ENCODE results near the gene DHODH. TPM values are rescaled to one million over a fixed set of nuclear protein-coding genes. Genes with fewer than 3 reads are reported as not detected.

DHODH gene
- total RNA-seq, 1 donor from 2014 or later: 13.1 TPM

- H3K36me3 Mint-ChIP-seq: peaks cover 17% of the 10 kb centered on the region
- TF ChIP-seq, protein P1, sequence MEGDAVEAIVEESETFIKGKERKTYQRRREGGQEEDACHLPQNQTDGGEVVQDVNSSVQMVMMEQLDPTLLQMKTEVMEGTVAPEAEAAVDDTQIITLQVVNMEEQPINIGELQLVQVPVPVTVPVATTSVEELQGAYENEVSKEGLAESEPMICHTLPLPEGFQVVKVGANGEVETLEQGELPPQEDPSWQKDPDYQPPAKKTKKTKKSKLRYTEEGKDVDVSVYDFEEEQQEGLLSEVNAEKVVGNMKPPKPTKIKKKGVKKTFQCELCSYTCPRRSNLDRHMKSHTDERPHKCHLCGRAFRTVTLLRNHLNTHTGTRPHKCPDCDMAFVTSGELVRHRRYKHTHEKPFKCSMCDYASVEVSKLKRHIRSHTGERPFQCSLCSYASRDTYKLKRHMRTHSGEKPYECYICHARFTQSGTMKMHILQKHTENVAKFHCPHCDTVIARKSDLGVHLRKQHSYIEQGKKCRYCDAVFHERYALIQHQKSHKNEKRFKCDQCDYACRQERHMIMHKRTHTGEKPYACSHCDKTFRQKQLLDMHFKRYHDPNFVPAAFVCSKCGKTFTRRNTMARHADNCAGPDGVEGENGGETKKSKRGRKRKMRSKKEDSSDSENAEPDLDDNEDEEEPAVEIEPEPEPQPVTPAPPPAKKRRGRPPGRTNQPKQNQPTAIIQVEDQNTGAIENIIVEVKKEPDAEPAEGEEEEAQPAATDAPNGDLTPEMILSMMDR (conservative IDR thresholded peaks at IDR 0.05): no peak
- no peak overlapping the region for H3K27ac Mint-ChIP-seq
- H3K4me3 Mint-ChIP-seq: no peak overlapping the region
- no peaks in the 10 kb centered on the region for H3K4me1 Mint-ChIP-seq (ENCODE audit: unreplicated experiment)
- DNase-seq (ENCODE audit: extremely low spot score, unreplicated experiment): no peak
- H3K27me3 Mint-ChIP-seq: no peaks in the 10 kb centered on the region
- H3K9me3 Mint-ChIP-seq: no peaks in the 10 kb centered on the region
Observed at GRCh38 chr16:72014675-72015074, 6.1 kb downstream of the DHODH start.

GRCh38 chr16:72015124-72015523 is 6.6 kb downstream of the DHODH start:
- H3K36me3 Mint-ChIP-seq: peaks cover 16% of the 10 kb centered on the region
- no peaks in the 10 kb centered on the region for H3K9me3 Mint-ChIP-seq
- no peaks in the 10 kb centered on the region for H3K27me3 Mint-ChIP-seq
- no peak overlapping the region for H3K4me3 Mint-ChIP-seq
- TF ChIP-seq, protein P1 (conservative IDR thresholded peaks at IDR 0.05): no peak
- H3K4me1 Mint-ChIP-seq (ENCODE audit: unreplicated experiment): no peaks in the 10 kb centered on the region
- no peak for DNase-seq (ENCODE audit: extremely low spot score, unreplicated experiment)
- H3K27ac Mint-ChIP-seq: no peak overlapping the region

DNA sequence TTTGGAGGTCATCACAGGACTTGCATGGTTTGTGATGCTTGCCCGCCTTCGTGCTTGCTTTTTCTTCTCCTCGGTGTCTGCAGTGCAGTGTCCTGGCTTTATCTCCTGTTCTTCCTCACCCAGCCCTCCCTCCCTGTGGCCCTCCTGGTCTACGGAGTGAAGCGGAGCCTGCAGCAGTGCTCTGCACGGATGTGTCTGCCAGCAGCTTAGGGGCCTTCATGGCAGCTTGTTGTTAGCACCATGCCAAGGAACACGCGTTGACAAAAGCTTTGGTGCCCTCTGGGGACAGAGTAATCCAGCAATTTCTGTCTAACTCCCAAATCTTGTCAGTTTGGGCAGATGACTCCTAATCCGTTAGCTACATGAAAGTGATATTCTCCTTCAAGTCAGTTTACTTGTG is 9.9 kb downstream of the DHODH start:
- TF ChIP-seq, protein P1 (conservative IDR thresholded peaks at IDR 0.05): no peak
- Mint-ChIP-seq H3K36me3 (peaks cover 13% of the 10 kb centered on the region), H3K27me3 (no peaks in the 10 kb centered on the region), H3K4me1 (ENCODE audit: unreplicated experiment) (no peaks in the 10 kb centered on the region), H3K9me3 (no peaks in the 10 kb centered on the region), H3K4me3 (no peak overlapping the region), H3K27ac (no peak overlapping the region)
- no peak for DNase-seq (ENCODE audit: extremely low spot score, unreplicated experiment)

DNA sequence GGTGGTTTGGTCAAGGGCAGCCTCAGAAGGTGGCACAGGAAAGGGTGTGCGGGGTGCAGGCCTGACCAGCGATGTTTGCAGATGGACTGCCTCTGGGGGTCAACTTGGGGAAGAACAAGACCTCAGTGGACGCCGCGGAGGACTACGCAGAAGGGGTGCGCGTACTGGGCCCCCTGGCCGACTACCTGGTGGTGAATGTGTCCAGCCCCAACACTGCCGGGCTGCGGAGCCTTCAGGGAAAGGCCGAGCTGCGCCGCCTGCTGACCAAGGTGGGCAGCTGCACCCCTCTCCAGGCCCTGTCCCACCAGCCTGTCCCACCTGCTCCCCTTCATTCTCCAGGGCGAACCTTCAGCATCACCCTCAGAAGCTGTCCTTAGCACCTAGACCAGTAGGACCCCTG is 12.5 kb downstream of the DHODH start:
- no peaks in the 10 kb centered on the region for H3K4me1 Mint-ChIP-seq (ENCODE audit: unreplicated experiment)
- TF ChIP-seq, protein P1 (conservative IDR thresholded peaks at IDR 0.05): peak; percentile 63
- H3K27ac Mint-ChIP-seq: no peak overlapping the region
- DNase-seq (ENCODE audit: extremely low spot score, unreplicated experiment): no peak
- H3K4me3 Mint-ChIP-seq: no peak overlapping the region
- H3K27me3 Mint-ChIP-seq: no peaks in the 10 kb centered on the region
- no peaks in the 10 kb centered on the region for H3K9me3 Mint-ChIP-seq
- H3K36me3 Mint-ChIP-seq: peaks cover 8% of the 10 kb centered on the region

DNA sequence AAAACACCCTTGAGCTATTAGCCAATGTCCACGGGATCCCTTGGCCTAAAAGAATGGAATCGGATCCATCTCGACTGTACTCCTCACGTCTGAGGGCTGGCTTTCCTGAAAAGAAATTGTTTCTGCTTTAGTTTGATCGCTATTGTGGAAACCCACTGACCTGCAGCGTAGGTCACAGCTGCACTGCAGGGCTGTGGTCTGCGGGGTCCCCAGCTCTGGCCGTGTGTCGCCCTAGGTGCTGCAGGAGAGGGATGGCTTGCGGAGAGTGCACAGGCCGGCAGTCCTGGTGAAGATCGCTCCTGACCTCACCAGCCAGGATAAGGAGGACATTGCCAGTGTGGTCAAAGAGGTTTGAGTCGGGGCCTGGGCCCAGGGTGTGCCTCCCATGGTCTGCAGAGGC is 13.6 kb downstream of the DHODH start:
- TF ChIP-seq, protein P1 (conservative IDR thresholded peaks at IDR 0.05): no peak
- Mint-ChIP-seq H3K9me3 (no peaks in the 10 kb centered on the region), H3K27ac (no peak overlapping the region), H3K4me1 (ENCODE audit: unreplicated experiment) (no peaks in the 10 kb centered on the region), H3K27me3 (no peaks in the 10 kb centered on the region), H3K4me3 (no peak overlapping the region), H3K36me3 (peaks cover 8% of the 10 kb centered on the region)
- DNase-seq (ENCODE audit: extremely low spot score, unreplicated experiment): no peak

DNA sequence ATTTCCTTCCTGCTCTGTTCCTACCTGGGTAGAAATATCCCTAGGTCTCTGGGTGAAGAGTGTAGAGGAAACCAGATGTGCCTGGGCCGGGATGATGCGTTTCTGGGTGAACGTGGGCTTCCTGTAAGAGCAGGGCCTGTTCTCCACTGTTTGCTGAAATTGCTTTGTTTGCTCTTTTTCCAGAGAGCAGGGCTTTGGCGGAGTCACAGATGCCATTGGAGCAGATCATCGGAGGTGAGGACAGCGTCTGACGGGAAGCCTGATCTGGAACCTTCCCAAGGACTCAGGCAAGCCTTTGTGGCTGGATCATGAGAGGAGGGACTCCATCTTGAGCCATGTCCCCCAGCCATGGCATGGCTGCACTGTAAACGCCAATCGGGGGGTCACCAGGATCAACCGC is 15.4 kb downstream of the DHODH start:
- no peak overlapping the region for H3K27ac Mint-ChIP-seq
- no peaks in the 10 kb centered on the region for H3K9me3 Mint-ChIP-seq
- DNase-seq (ENCODE audit: extremely low spot score, unreplicated experiment): no peak
- no peaks in the 10 kb centered on the region for H3K4me1 Mint-ChIP-seq (ENCODE audit: unreplicated experiment)
- H3K27me3 Mint-ChIP-seq: no peaks in the 10 kb centered on the region
- TF ChIP-seq, protein P1 (conservative IDR thresholded peaks at IDR 0.05): no peak
- H3K36me3 Mint-ChIP-seq: peaks cover 4% of the 10 kb centered on the region
- H3K4me3 Mint-ChIP-seq: no peak overlapping the region

Measured in type B pancreatic cell (in vitro differentiated cells).